Neuron (in vitro differentiated cells): ENCODE data around the gene KLRG1.

ENCODE experiments used
- H2AFZ ChIP-seq: one replicate; pipeline ENCODE4 v1.6.1; 2013; ENCODE audit warnings: low read depth, mild to moderate bottlenecking, inconsistent platforms, low read length, moderate library complexity
- H3K27me3 ChIP-seq: one replicate; pipeline ENCODE4 v1.6.1; 2013; ENCODE audit warnings: low read length; ENCODE audit not compliant: insufficient read depth
- H3K36me3 ChIP-seq: one replicate; pipeline ENCODE4 v1.6.1; 2013; ENCODE audit warnings: low read length; ENCODE audit not compliant: insufficient read depth
- H3K4me1 ChIP-seq: one replicate; pipeline ENCODE4 v1.6.1; 2013; ENCODE audit warnings: low read length; ENCODE audit not compliant: insufficient read depth
- H3K4me3 ChIP-seq: 2 replicates; pipeline ENCODE4 v1.5.1; 2013; ENCODE audit warnings: mild to moderate bottlenecking, low read length, moderate library complexity
- H3K9me3 ChIP-seq: one replicate; pipeline ENCODE4 v1.6.1; 2013; ENCODE audit warnings: low read length

The KLRG1 gene

GRCh38 chr12:8956772-8957171 is 32.6 kb upstream of the KLRG1 start:
- Histone ChIP-seq H3K9me3 (peaks cover 15% of the 10 kb centered on the region), H3K27me3 (no peaks in the 10 kb centered on the region), H2AFZ (no peak overlapping the region), H3K4me1 (peaks cover 5% of the 10 kb centered on the region), H3K4me3 (no peak overlapping the region), H3K36me3 (no peaks in the 10 kb centered on the region)

- Histone ChIP-seq H3K4me3 (no peak overlapping the region), H2AFZ (no peak overlapping the region), H3K9me3 (peaks cover 18% of the 10 kb centered on the region), H3K4me1 (peaks cover 5% of the 10 kb centered on the region), H3K27me3 (no peaks in the 10 kb centered on the region), H3K36me3 (no peaks in the 10 kb centered on the region)
Observed at GRCh38 chr12:8957561-8957960, 31.8 kb upstream of the KLRG1 start.

- H3K27me3 ChIP-seq: no peaks in the 10 kb centered on the region
- H3K36me3 ChIP-seq: no peaks in the 10 kb centered on the region
- no peak overlapping the region for H2AFZ ChIP-seq
- peaks cover 14% of the 10 kb centered on the region for H3K9me3 ChIP-seq
- H3K4me3 ChIP-seq: no peak overlapping the region
- peaks cover 5% of the 10 kb centered on the region for H3K4me1 ChIP-seq
Observed at GRCh38 chr12:8958066-8958465, 31.3 kb upstream of the KLRG1 start.

GRCh38 chr12:8960176-8960575 is 29.2 kb upstream of the KLRG1 start:
- H3K36me3 ChIP-seq: no peaks in the 10 kb centered on the region
- H3K4me3 ChIP-seq: no peak overlapping the region
- peaks cover 5% of the 10 kb centered on the region for H3K4me1 ChIP-seq
- no peaks in the 10 kb centered on the region for H3K27me3 ChIP-seq
- H2AFZ ChIP-seq: no peak overlapping the region
- peaks cover 11% of the 10 kb centered on the region for H3K9me3 ChIP-seq

- Histone ChIP-seq H3K4me3 (no peak overlapping the region), H3K4me1 (no peaks in the 10 kb centered on the region), H3K27me3 (no peaks in the 10 kb centered on the region), H3K36me3 (no peaks in the 10 kb centered on the region), H2AFZ (no peak overlapping the region), H3K9me3 (peaks cover 7% of the 10 kb centered on the region)
Observed at GRCh38 chr12:8968761-8969160, 20.6 kb upstream of the KLRG1 start.

- Histone ChIP-seq H3K36me3 (no peaks in the 10 kb centered on the region), H2AFZ (no peak overlapping the region), H3K9me3 (peaks cover 7% of the 10 kb centered on the region), H3K27me3 (no peaks in the 10 kb centered on the region), H3K4me1 (no peaks in the 10 kb centered on the region), H3K4me3 (no peak overlapping the region)
Observed at GRCh38 chr12:8969861-8970411, 19.4 kb upstream of the KLRG1 start.

GRCh38 chr12:8970432-8970831 is 18.9 kb upstream of the KLRG1 start:
- no peaks in the 10 kb centered on the region for H3K4me1 ChIP-seq
- H3K36me3 ChIP-seq: no peaks in the 10 kb centered on the region
- H3K9me3 ChIP-seq: peaks cover 7% of the 10 kb centered on the region
- H3K4me3 ChIP-seq: no peak overlapping the region
- no peak overlapping the region for H2AFZ ChIP-seq
- H3K27me3 ChIP-seq: no peaks in the 10 kb centered on the region

- Histone ChIP-seq H2AFZ (no peak overlapping the region), H3K4me3 (no peak overlapping the region), H3K27me3 (no peaks in the 10 kb centered on the region), H3K9me3 (peaks cover 7% of the 10 kb centered on the region), H3K4me1 (no peaks in the 10 kb centered on the region), H3K36me3 (no peaks in the 10 kb centered on the region)
Observed at GRCh38 chr12:8980137-8980536, 9.2 kb upstream of the KLRG1 start.

- no peak overlapping the region for H2AFZ ChIP-seq
- no peaks in the 10 kb centered on the region for H3K36me3 ChIP-seq
- H3K4me1 ChIP-seq: no peaks in the 10 kb centered on the region
- H3K9me3 ChIP-seq: peaks cover 7% of the 10 kb centered on the region
- H3K27me3 ChIP-seq: no peaks in the 10 kb centered on the region
- H3K4me3 ChIP-seq: no peak overlapping the region
Observed at GRCh38 chr12:8985213-8985754, 4.1 kb upstream of the KLRG1 start.

GRCh38 chr12:8987163-8987562 is 2.2 kb upstream of the KLRG1 start:
- Histone ChIP-seq H2AFZ (no peak overlapping the region), H3K9me3 (peaks cover 1% of the 10 kb centered on the region), H3K27me3 (no peaks in the 10 kb centered on the region), H3K4me1 (no peaks in the 10 kb centered on the region), H3K4me3 (no peak overlapping the region), H3K36me3 (no peaks in the 10 kb centered on the region)

GRCh38 chr12:8987685-8988084 is 1.7 kb upstream of the KLRG1 start:
- Histone ChIP-seq H3K4me1 (no peaks in the 10 kb centered on the region), H3K9me3 (peaks cover 1% of the 10 kb centered on the region), H3K27me3 (no peaks in the 10 kb centered on the region), H3K36me3 (no peaks in the 10 kb centered on the region), H2AFZ (no peak overlapping the region), H3K4me3 (no peak overlapping the region)

GRCh38 chr12:8991371-8992345 is 2.3 kb downstream of the KLRG1 start:
- H3K27me3 ChIP-seq: no peaks in the 10 kb centered on the region
- H3K36me3 ChIP-seq: no peaks in the 10 kb centered on the region
- no peak overlapping the region for H3K4me3 ChIP-seq
- H3K9me3 ChIP-seq: no peaks in the 10 kb centered on the region
- H2AFZ ChIP-seq: no peak overlapping the region
- no peaks in the 10 kb centered on the region for H3K4me1 ChIP-seq

GRCh38 chr12:8993827-8994226 is 4.5 kb downstream of the KLRG1 start:
- Histone ChIP-seq H3K27me3 (no peaks in the 10 kb centered on the region), H3K4me3 (no peak overlapping the region), H3K4me1 (no peaks in the 10 kb centered on the region), H2AFZ (no peak overlapping the region), H3K9me3 (no peaks in the 10 kb centered on the region), H3K36me3 (no peaks in the 10 kb centered on the region)
